ENCODE data around the gene IGLL1.
A peak's percentile ranks its signal among the peaks of the same experiment; 100 is the strongest.

DNA sequence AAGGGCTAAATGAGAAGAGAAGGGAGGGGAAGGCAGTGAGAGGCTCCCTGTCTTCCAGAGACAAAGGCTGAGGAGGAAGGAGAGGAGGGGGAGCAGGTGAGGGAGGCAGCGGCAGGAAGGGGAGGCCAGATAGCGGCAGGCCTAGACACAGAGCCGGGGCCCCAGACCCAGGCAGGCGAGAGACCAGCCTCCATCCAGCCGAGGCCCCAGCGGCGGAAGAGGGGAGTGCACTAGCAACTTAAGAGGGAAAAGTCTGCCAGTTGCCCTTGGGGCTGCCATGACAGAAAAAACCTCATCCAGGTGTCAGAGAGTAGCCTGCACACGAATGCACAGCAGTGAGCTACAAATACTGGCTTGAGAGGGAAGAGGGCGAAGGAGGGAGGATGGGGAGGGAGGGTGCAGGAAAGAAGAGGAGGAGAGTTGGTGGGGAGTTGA is 46.7 kb downstream of the IGLL1 start:
- TF ChIP-seq, protein P1, sequence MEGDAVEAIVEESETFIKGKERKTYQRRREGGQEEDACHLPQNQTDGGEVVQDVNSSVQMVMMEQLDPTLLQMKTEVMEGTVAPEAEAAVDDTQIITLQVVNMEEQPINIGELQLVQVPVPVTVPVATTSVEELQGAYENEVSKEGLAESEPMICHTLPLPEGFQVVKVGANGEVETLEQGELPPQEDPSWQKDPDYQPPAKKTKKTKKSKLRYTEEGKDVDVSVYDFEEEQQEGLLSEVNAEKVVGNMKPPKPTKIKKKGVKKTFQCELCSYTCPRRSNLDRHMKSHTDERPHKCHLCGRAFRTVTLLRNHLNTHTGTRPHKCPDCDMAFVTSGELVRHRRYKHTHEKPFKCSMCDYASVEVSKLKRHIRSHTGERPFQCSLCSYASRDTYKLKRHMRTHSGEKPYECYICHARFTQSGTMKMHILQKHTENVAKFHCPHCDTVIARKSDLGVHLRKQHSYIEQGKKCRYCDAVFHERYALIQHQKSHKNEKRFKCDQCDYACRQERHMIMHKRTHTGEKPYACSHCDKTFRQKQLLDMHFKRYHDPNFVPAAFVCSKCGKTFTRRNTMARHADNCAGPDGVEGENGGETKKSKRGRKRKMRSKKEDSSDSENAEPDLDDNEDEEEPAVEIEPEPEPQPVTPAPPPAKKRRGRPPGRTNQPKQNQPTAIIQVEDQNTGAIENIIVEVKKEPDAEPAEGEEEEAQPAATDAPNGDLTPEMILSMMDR (conservative IDR thresholded peaks at IDR 0.05; ENCODE audit: low read length) = peak; percentile 55
- no peak for TF ChIP-seq EZH2phosphoT487 (IDR thresholded peaks at IDR 0.05; ENCODE audit: borderline replicate concordance, low read depth, low read length)
